GM12891 (cell line): ENCODE data around the gene SLC46A2.

Experiments
- PAX5 ChIP-seq: IDR thresholded peaks from 2 replicates; pipeline ENCODE4 v1.6.1; 2011; ENCODE audit warnings: low read length, moderate library complexity, mild to moderate bottlenecking; ENCODE audit not compliant: insufficient read depth, severe bottlenecking
- POLR2A ChIP-seq: IDR thresholded peaks from 2 replicates; pipeline ENCODE4 v1.6.1; 2011; ENCODE audit warnings: low read depth, low read length, control low read depth
- POLR2AphosphoS5 ChIP-seq: IDR thresholded peaks from 2 replicates; pipeline ENCODE4 v1.6.1; 2011; ENCODE audit warnings: low read depth, low read length, control low read depth
- POU2F2 ChIP-seq: IDR thresholded peaks from 2 replicates; pipeline ENCODE4 v1.6.1; 2011; ENCODE audit warnings: low read depth, mild to moderate bottlenecking, control low read depth, low read length, moderate library complexity
- SPI1 ChIP-seq: IDR thresholded peaks from 2 replicates; pipeline ENCODE4 v1.6.1; 2011; ENCODE audit warnings: low read depth, low read length, control low read depth
- TAF1 ChIP-seq: IDR thresholded peaks from 2 replicates; pipeline ENCODE4 v1.6.1; 2011; ENCODE audit warnings: low read depth, low read length, control low read depth

DNA sequence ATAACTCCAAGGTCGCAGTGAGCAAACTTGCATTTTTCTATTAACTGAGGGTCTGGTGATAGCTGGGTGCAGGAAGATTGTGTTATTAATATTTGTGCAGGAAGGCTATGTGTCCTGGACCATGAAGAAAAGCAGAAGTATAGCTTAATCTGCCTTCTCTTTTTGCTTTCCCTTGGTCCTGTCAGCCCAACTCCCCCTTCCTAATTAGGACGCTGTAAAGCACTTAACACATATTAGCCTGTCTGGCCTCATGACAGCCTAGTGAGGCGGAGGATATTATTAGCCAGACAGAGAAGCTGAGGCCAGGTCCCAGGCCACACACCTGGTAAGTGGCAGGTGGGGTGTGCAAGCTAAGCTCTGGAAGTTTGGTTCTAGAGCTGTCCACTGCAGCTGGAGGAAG is 29.5 kb downstream of the SLC46A2 start:
- TF ChIP-seq POLR2A (no peak), POU2F2 (no peak), TAF1 (no peak), POLR2AphosphoS5 (no peak), PAX5 (no peak), SPI1 (no peak)
